SK-N-SH (cell line): Measurements from ENCODE around the gene ADCY9. TPM values are rescaled to one million over a fixed set of nuclear protein-coding genes. Genes with fewer than 3 reads are reported as not detected.

Source experiments
- CTCF ChIA-PET: fragments of 300-600, 350-600 bp; formaldehyde crosslinking; extraction: SDS; loops from one replicate; lab custom pipeline; 2021; lab: Yijun Ruan, JAX
- POLR2A ChIA-PET: fragments of 350-600 bp; sonication (Branson Sonifier 250); formaldehyde crosslinking; extraction: SDS; loops from one replicate; lab custom pipeline; 2020; ENCODE audit warnings: antibody characterized with exemption, inconsistent platforms; lab: Yijun Ruan, JAX
- DNase-seq: peaks from one replicate; pipeline ENCODE4 v3.0.0; 2012
- H2AFZ ChIP-seq: fragments of 200-600 bp; sonication (generic); 2 replicates; pipeline ENCODE4 v1.8.1; 2016; ENCODE audit warnings: antibody characterized with exemption, mild to moderate bottlenecking, low read depth
- H3F3A ChIP-seq: fragments of 200-600 bp; sonication (generic); replicated peaks from 2 replicates; pipeline ENCODE3; 2016; ENCODE audit warnings: antibody characterized with exemption, mild to moderate bottlenecking; ENCODE audit not compliant: insufficient read depth
- H3K27ac ChIP-seq, 2 experiments: fragments of 200-500 bp in 1 of 2; fragments of 200-600 bp in 1 of 2; sonication (Bioruptor generic) in 1 of 2; sonication (generic), shearing (Covaris generic) in 1 of 2; 2 replicates each; pipeline versions ENCODE4 v1.5.1 to v1.6.1; 2014 to 2016; ENCODE audit warnings: low read depth in 2 of 2, inconsistent platforms in 1 of 2, low read length in 1 of 2, mild to moderate bottlenecking in 1 of 2, mixed read lengths in 1 of 2
- H3K27me3 ChIP-seq: fragments of 200-600 bp; sonication (generic), shearing (Covaris generic); 2 replicates; pipeline ENCODE4 v1.6.1; 2016; ENCODE audit warnings: mixed run types; ENCODE audit not compliant: insufficient read depth
- H3K36me3 ChIP-seq, 2 experiments: fragments of 200-500 bp in 1 of 2; fragments of 200-600 bp in 1 of 2; sonication (Bioruptor generic) in 1 of 2; sonication (generic) in 1 of 2; replicated peaks in 1 of 2; 2 replicates each; pipeline versions ENCODE3 to v1.5.1; 2014 to 2016; ENCODE audit warnings: low read length in 1 of 2, mild to moderate bottlenecking in 1 of 2; ENCODE audit not compliant: insufficient read depth in 2 of 2, control insufficient read depth in 1 of 2
- H3K4me1 ChIP-seq, 2 experiments: fragments of 200-500 bp in 1 of 2; fragments of 200-600 bp in 1 of 2; sonication (Bioruptor generic) in 1 of 2; sonication (generic), shearing (Covaris generic) in 1 of 2; 2 replicates each; pipeline versions ENCODE4 v1.5.1 to v1.6.1; 2014 to 2016; ENCODE audit warnings: low read depth in 1 of 2, low read length in 1 of 2, mixed run types in 1 of 2; ENCODE audit not compliant: insufficient read depth in 2 of 2, control insufficient read depth in 1 of 2
- H3K4me2 ChIP-seq: fragments of 200-600 bp; sonication (generic), shearing (Covaris generic); 2 replicates; pipeline ENCODE4 v1.6.1; 2017; ENCODE audit warnings: mixed run types
- H3K4me3 ChIP-seq, 2 experiments: fragments of 200-500 bp in 1 of 2; fragments of 200-600 bp in 1 of 2; sonication (Bioruptor generic) in 1 of 2; sonication (generic), shearing (Covaris generic) in 1 of 2; 2 replicates each; pipeline versions ENCODE4 v1.5.1 to v1.8.1; 2014 to 2016; ENCODE audit warnings: low read depth in 2 of 2, inconsistent platforms in 1 of 2, low read length in 1 of 2, mild to moderate bottlenecking in 1 of 2, mixed read lengths in 1 of 2, moderate library complexity in 1 of 2
- H3K79me2 ChIP-seq: fragments of 200-600 bp; sonication (generic); 2 replicates; pipeline ENCODE4 v1.8.1; 2017; ENCODE audit warnings: mild to moderate bottlenecking; ENCODE audit not compliant: insufficient read depth
- H3K9ac ChIP-seq: fragments of 200-600 bp; sonication (generic); 2 replicates; pipeline ENCODE4 v1.6.1; 2017; ENCODE audit warnings: mixed run types
- H3K9me2 ChIP-seq: fragments of 200-600 bp; sonication (generic); 2 replicates; pipeline ENCODE4 v1.6.1; 2017; ENCODE audit warnings: mixed run types
- H3K9me3 ChIP-seq: fragments of 200-600 bp; sonication (generic); 2 replicates; pipeline ENCODE4 v1.6.1; 2017; ENCODE audit warnings: mixed run types, mild to moderate bottlenecking, moderate library complexity
- H4K20me1 ChIP-seq: fragments of 200-600 bp; sonication (generic); 2 replicates; pipeline ENCODE4 v1.6.1; 2017; ENCODE audit warnings: mild to moderate bottlenecking, mixed run types; ENCODE audit not compliant: insufficient read depth
- CTCF ChIP-seq: fragments of 200-600 bp; sonication (generic); IDR thresholded peaks from 2 replicates; pipeline ENCODE4 v1.6.1; 2017; ENCODE audit warnings: antibody characterized with exemption, mild to moderate bottlenecking, moderate library complexity
- ELF1 ChIP-seq: IDR thresholded peaks from 2 replicates; pipeline ENCODE4 v1.4.0; 2012
- EP300 ChIP-seq, 2 experiments: IDR thresholded peaks; 2 replicates each; pipeline versions ENCODE4 v1.4.0 to v1.6.1; 2012; ENCODE audit warnings: borderline replicate concordance in 1 of 2, low read depth in 1 of 2, low read length in 1 of 2
- FOXJ3 ChIP-seq: sonication (generic); formaldehyde crosslinking; IDR thresholded peaks from 2 replicates; pipeline ENCODE4 v1.5.1; 2020; ENCODE audit warnings: mild to moderate bottlenecking, missing genetic modification reagents
- MEF2A ChIP-seq: IDR thresholded peaks from 2 replicates; pipeline ENCODE4 v1.4.0; 2012; ENCODE audit warnings: low read depth, borderline replicate concordance
- MXI1 ChIP-seq: IDR thresholded peaks from 2 replicates; pipeline ENCODE4 v1.6.1; 2012; ENCODE audit warnings: mild to moderate bottlenecking, low read depth, low read length, improper control_type of control experiment
- NFIC ChIP-seq: IDR thresholded peaks from 2 replicates; pipeline ENCODE4 v1.4.0; 2012; ENCODE audit warnings: borderline replicate concordance
- NRF1 ChIP-seq: IDR thresholded peaks from 2 replicates; pipeline ENCODE4 v1.6.1; 2012; ENCODE audit warnings: low read depth, mild to moderate bottlenecking, low read length
- PBX3 ChIP-seq: IDR thresholded peaks from 2 replicates; pipeline ENCODE4; 2012
- RAD21 ChIP-seq: IDR thresholded peaks from 2 replicates; pipeline ENCODE4 v1.6.1; 2012; ENCODE audit warnings: mild to moderate bottlenecking, low read length
- RCOR1 ChIP-seq: fragments of 150-350 bp; IDR thresholded peaks from 2 replicates; pipeline ENCODE4 v1.6.1; 2017; ENCODE audit warnings: antibody characterized with exemption, low read length
- RFX5 ChIP-seq: IDR thresholded peaks from 2 replicates; pipeline ENCODE4 v1.6.1; 2012; ENCODE audit warnings: mild to moderate bottlenecking, improper control_type of control experiment, low read length
- SIN3A ChIP-seq: IDR thresholded peaks from 2 replicates; pipeline ENCODE4 v1.6.1; 2012; ENCODE audit warnings: low read depth, mild to moderate bottlenecking, low read length, moderate library complexity, borderline replicate concordance
- SMC3 ChIP-seq: IDR thresholded peaks from 2 replicates; pipeline ENCODE4 v1.6.1; 2012; ENCODE audit warnings: low read depth, low read length, improper control_type of control experiment
- TAF1 ChIP-seq: IDR thresholded peaks from 2 replicates; pipeline ENCODE4 v1.6.1; 2012; ENCODE audit warnings: low read depth, mild to moderate bottlenecking, low read length, moderate library complexity, borderline replicate concordance
- TCF12 ChIP-seq: IDR thresholded peaks from 2 replicates; pipeline ENCODE4 v1.4.0; 2012
- TEAD4 ChIP-seq: IDR thresholded peaks from 2 replicates; pipeline ENCODE4 v1.4.0; 2012; ENCODE audit warnings: mild to moderate bottlenecking, borderline replicate concordance; ENCODE audit not compliant: insufficient read depth
- USF2 ChIP-seq: fragments of 150-350 bp; IDR thresholded peaks from 2 replicates; pipeline ENCODE4 v1.6.1; 2017; ENCODE audit warnings: antibody characterized with exemption, low read length, low read depth, borderline replicate concordance
- YY1 ChIP-seq: IDR thresholded peaks from 2 replicates; pipeline ENCODE4 v1.4.0; 2012; ENCODE audit warnings: low read depth, mild to moderate bottlenecking
- ZBTB33 ChIP-seq: IDR thresholded peaks from 2 replicates; pipeline ENCODE4 v1.4.0; 2012; ENCODE audit warnings: low read depth, borderline replicate concordance
- WGBS: methylation state at CpG from one replicate; pipeline ENCODE4 v1.1.6; 2017; ENCODE audit warnings: low lambda C conversion rate; 5-methylcytosine and 5-hydroxymethylcytosine counted together
- polyA plus RNA-seq, 3 experiments: library from polyadenylated mRNA; depleted of rRNA; stranded (reverse); fragments of >200 nt; gene quantifications; 2 replicates each; pipeline ENCODE4 v1.2.3, GENCODE V29; 2012

The ADCY9 gene
- polyA plus RNA-seq, 1 of the 3 experiments (the other 2 are of a cell fraction) = 5.2 TPM

GRCh38 chr16:4033951-4034350 is 82.3 kb downstream of the ADCY9 start:
- WGBS = 95% methylated on average over 7 of the region's 10 CpGs
- Histone ChIP-seq H3K27ac (no peak overlapping the region), H3K36me3 (no peaks in the 10 kb centered on the region), H3K4me3 (no peak overlapping the region), H3F3A (no peaks in the 10 kb centered on the region), H3K79me2 (no peaks in the 10 kb centered on the region), H3K4me1 (no peaks in the 10 kb centered on the region), H3K4me2 (no peak overlapping the region), H3K9me3 (no peaks in the 10 kb centered on the region), H3K9ac (no peak overlapping the region), H3K27me3 (no peaks in the 10 kb centered on the region), H4K20me1 (no peaks in the 10 kb centered on the region), H3K9me2 (no peaks in the 10 kb centered on the region), H2AFZ (no peak overlapping the region)
- POLR2A ChIA-PET = no interaction called here
- no peak for TF ChIP-seq RCOR1
- TF ChIP-seq MEF2A = no peak
- TF ChIP-seq TCF12 = no peak
- no peak for TF ChIP-seq TEAD4
- no peak for TF ChIP-seq PBX3
- no peak for TF ChIP-seq RAD21
- TF ChIP-seq NFIC = no peak
- TF ChIP-seq ELF1 = no peak
- no peak for TF ChIP-seq FOXJ3 (CRISPR knock-in tag)
- no peak for TF ChIP-seq RFX5
- no peak for TF ChIP-seq SIN3A
- TF ChIP-seq YY1 = no peak
- no peak for TF ChIP-seq EP300 (IDR thresholded peaks at IDR 0.05; ENCODE audit: borderline replicate concordance in 1 of 2, low read depth in 1 of 2, low read length in 1 of 2)
- no peak for TF ChIP-seq NRF1
- TF ChIP-seq ZBTB33 = no peak
- DNase-seq = no peak
- CTCF ChIA-PET = no interaction called here

- H3K4me2 ChIP-seq = no peak overlapping the region
- no peaks in the 10 kb centered on the region for H3K4me1 ChIP-seq
- H3K27me3 ChIP-seq = no peaks in the 10 kb centered on the region
- H3K9me3 ChIP-seq = no peaks in the 10 kb centered on the region
- H2AFZ ChIP-seq = no peak overlapping the region
- H3K79me2 ChIP-seq = no peaks in the 10 kb centered on the region
- no peaks in the 10 kb centered on the region for H3F3A ChIP-seq
- ChIA-PET CTCF (interaction anchor here (0.8 kb wide), 1 partner anchor 14 kb away, joined by 3 read pairs; no protein-coding TSS in a partner anchor), POLR2A (no interaction called here)
- no peaks in the 10 kb centered on the region for H3K9me2 ChIP-seq
- no peak for TF ChIP-seq NRF1
- TF ChIP-seq USF2 = no peak
- no peak for TF ChIP-seq MXI1
- no peak for TF ChIP-seq NFIC
- TF ChIP-seq CTCF = no peak
- TF ChIP-seq SMC3 = no peak
- no peak for TF ChIP-seq TAF1
- TF ChIP-seq RAD21 = no peak
- TF ChIP-seq TCF12 = no peak
- WGBS = 90% methylated on average over 13 of the region's 13 CpGs
- H4K20me1 ChIP-seq = no peaks in the 10 kb centered on the region
- H3K36me3 ChIP-seq = no peaks in the 10 kb centered on the region
- H3K9ac ChIP-seq = no peak overlapping the region
- H3K4me3 ChIP-seq = no peak overlapping the region
- DNase-seq = no peak
- no peak overlapping the region for H3K27ac ChIP-seq
These were observed 83.5 kb downstream of the ADCY9 start for GRCh38 chr16:4032768-4033167.
